Ovary (tissue), 3 donors: ENCODE results near the gene ACSS2.

Experiments used
- EP300 ChIP-seq: sonication (generic); formaldehyde crosslinking; IDR thresholded peaks from one replicate; pipeline ENCODE4 v1.6.1; 2017; ENCODE audit warnings: antibody characterized with exemption
- POLR2A ChIP-seq: fragments of 450-650 bp; IDR thresholded peaks from one replicate; pipeline ENCODE4 v1.6.1; 2017; ENCODE audit warnings: antibody characterized with exemption, mild to moderate bottlenecking, moderate library complexity
- TF ChIP-seq, protein P1 (sequence below), 3 donors: fragments of 450-650 bp in 2 of 3; fragments of 200-600 bp in 1 of 3; IDR thresholded peaks; one replicate each; pipeline versions ENCODE4 v1.5.1 to v1.8.0; 2016 to 2022; ENCODE audit warnings: antibody characterized with exemption in 3 of 3, mild to moderate bottlenecking in 1 of 3
- donor health status: DM: no; HTN: no; CAD: no.

DNA sequence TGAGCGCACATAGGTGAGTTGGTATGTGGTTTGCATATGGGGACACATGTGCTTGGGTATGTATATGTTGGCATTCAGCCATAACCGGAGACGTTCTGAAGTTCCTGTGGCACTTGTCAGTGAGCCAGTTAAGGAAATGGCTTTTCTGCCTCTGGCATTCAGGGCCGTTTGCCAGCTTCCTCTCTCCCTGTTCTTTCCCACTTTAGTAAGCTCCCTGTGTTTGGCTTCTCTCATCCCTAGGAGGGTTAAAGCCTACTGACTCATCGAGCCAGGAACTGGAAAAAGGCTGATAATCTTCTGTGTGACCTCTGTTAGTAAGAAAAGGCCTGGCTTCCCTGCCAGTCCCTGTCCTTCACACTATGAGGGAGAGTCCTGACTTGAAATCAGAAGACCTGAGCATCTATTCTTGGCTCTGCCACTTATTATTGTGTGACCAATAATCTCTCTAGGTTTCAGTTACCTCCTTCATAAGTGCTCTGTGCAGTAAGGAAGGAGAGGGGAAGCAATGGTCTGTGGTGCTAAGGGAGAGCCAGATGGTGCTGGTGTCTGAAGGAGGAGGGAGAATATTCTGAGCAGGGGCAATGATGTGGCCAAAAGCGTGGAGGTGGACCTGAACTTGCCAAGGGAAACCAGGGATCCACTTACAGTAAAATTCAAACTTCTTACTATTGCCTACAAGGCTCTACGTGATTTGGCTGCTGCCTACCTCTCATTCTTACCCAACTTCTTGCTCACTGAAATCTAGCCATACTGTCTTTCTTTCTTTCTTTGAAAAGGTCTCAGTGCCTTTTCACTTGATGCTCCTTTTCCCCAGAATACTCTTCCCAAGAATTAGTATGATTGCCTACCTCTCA lies 31.4 kb downstream of the ACSS2 start:
- TF ChIP-seq POLR2A (no peak), EP300 (no peak)
- TF ChIP-seq, protein P1, sequence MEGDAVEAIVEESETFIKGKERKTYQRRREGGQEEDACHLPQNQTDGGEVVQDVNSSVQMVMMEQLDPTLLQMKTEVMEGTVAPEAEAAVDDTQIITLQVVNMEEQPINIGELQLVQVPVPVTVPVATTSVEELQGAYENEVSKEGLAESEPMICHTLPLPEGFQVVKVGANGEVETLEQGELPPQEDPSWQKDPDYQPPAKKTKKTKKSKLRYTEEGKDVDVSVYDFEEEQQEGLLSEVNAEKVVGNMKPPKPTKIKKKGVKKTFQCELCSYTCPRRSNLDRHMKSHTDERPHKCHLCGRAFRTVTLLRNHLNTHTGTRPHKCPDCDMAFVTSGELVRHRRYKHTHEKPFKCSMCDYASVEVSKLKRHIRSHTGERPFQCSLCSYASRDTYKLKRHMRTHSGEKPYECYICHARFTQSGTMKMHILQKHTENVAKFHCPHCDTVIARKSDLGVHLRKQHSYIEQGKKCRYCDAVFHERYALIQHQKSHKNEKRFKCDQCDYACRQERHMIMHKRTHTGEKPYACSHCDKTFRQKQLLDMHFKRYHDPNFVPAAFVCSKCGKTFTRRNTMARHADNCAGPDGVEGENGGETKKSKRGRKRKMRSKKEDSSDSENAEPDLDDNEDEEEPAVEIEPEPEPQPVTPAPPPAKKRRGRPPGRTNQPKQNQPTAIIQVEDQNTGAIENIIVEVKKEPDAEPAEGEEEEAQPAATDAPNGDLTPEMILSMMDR (IDR thresholded peaks at IDR 0.05), result no peak
